ENCODE measurements around the gene CSMD2.

GRCh38 chr1:33650708-33651107 is 514.3 kb downstream of the CSMD2 start:
- TF ChIP-seq ETV6 (CRISPR knock-in tag; IDR thresholded peaks at IDR 0.05) (no peak), CTCF (IDR thresholded peaks at IDR 0.05) (no peak), ZNF219 (CRISPR knock-in tag; IDR thresholded peaks at IDR 0.05; ENCODE audit: borderline replicate concordance) (no peak), FOXP4 (CRISPR knock-in tag; IDR thresholded peaks at IDR 0.05) (no peak), CBFB (CRISPR knock-in tag; IDR thresholded peaks at IDR 0.05; ENCODE audit: low read depth) (no peak), ATF1 (CRISPR knock-in tag; IDR thresholded peaks at IDR 0.05) (no peak), ZNF416 (CRISPR knock-in tag; IDR thresholded peaks at IDR 0.05) (no peak), CDX4 (CRISPR knock-in tag; IDR thresholded peaks at IDR 0.05; ENCODE audit: borderline replicate concordance) (no peak), GABPB1 (CRISPR knock-in tag; IDR thresholded peaks at IDR 0.05) (no peak), FOXJ3 (CRISPR knock-in tag; IDR thresholded peaks at IDR 0.05; ENCODE audit: borderline replicate concordance) (no peak), ARID4B (CRISPR knock-in tag; IDR thresholded peaks at IDR 0.05; ENCODE audit: borderline replicate concordance) (no peak)
- TF ChIP-seq, protein P1, sequence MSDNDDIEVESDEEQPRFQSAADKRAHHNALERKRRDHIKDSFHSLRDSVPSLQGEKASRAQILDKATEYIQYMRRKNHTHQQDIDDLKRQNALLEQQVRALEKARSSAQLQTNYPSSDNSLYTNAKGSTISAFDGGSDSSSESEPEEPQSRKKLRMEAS (CRISPR knock-in tag; IDR thresholded peaks at IDR 0.05), result no peak
- TF ChIP-seq, protein P2, sequence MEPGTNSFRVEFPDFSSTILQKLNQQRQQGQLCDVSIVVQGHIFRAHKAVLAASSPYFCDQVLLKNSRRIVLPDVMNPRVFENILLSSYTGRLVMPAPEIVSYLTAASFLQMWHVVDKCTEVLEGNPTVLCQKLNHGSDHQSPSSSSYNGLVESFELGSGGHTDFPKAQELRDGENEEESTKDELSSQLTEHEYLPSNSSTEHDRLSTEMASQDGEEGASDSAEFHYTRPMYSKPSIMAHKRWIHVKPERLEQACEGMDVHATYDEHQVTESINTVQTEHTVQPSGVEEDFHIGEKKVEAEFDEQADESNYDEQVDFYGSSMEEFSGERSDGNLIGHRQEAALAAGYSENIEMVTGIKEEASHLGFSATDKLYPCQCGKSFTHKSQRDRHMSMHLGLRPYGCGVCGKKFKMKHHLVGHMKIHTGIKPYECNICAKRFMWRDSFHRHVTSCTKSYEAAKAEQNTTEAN (CRISPR knock-in tag; IDR thresholded peaks at IDR 0.05), result no peak
- TF ChIP-seq, protein P3, sequence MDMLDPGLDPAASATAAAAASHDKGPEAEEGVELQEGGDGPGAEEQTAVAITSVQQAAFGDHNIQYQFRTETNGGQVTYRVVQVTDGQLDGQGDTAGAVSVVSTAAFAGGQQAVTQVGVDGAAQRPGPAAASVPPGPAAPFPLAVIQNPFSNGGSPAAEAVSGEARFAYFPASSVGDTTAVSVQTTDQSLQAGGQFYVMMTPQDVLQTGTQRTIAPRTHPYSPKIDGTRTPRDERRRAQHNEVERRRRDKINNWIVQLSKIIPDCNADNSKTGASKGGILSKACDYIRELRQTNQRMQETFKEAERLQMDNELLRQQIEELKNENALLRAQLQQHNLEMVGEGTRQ (CRISPR knock-in tag; IDR thresholded peaks at IDR 0.05), result no peak

Measured in WTC11 (cell line).